Mucosa of descending colon (tissue), 3 donors: ENCODE results near the gene NHEJ1. TPM values are rescaled to one million over a fixed set of nuclear protein-coding genes. Genes with fewer than 3 reads are reported as not detected.

Experiments used
- ATAC-seq: fragments of 200-7000 bp; cut with Tn5 transposase; one replicate; pipeline ENCODE4 v1.9.1; 2020; ENCODE audit warnings: mild to moderate bottlenecking, moderate library complexity
- DNase-seq, 3 donors: peaks; one replicate each; pipeline ENCODE4 v3.0.0-alpha.2; 2020
- H3K36me3 ChIP-seq: fragments of 200-600 bp; one replicate; pipeline ENCODE4 v1.8.0; 2021; ENCODE audit warnings: low read depth, mild to moderate bottlenecking
- H3K4me1 ChIP-seq: fragments of 200-600 bp; one replicate; pipeline ENCODE4 v1.8.0; 2021; ENCODE audit warnings: low read depth, mild to moderate bottlenecking
- H3K4me3 ChIP-seq: fragments of 200-600 bp; one replicate; pipeline ENCODE4 v1.8.0; 2021; ENCODE audit warnings: mild to moderate bottlenecking
- H3K9me3 ChIP-seq: fragments of 200-600 bp; one replicate; pipeline ENCODE4 v1.8.0; 2021; ENCODE audit warnings: mild to moderate bottlenecking
- CTCF ChIP-seq: fragments of 200-600 bp; IDR thresholded peaks from one replicate; pipeline ENCODE4 v1.8.0; 2022; ENCODE audit warnings: antibody characterized with exemption, mild to moderate bottlenecking
- intact Hi-C, 2 donors: fragments of 100-400 bp; cut with DNase I in 1 of 2; cut with micrococcal nuclease in 1 of 2; formaldehyde crosslinking; loops; one replicate each; pipeline versions ENCODE4 v1.11.0 to v1.11.1; 2022; cut with DNase I, micrococcal nuclease
- total RNA-seq, 3 donors: library from RNA; stranded (reverse); fragmentation: NEBNext Ultra II Directional in 2 of 3; extraction: Animal tissue kit (Norgen Biotek cat#: 25700) in 2 of 3; gene quantifications; one replicate each; pipeline versions ENCODE4 v1.2.1 to v1.2.4, GENCODE V29; 2021 to 2023
- donor health status: DM: no; HTN: no; CAD: no; lungs with moderate emphysema.
- donor health status: DM: no; HTN: no; CAD: no.
- donor health status: DM: no; HTN: yes; CAD: no.

Gene NHEJ1
- total RNA-seq, 3 donors from 2014 or later: 31.9 to 63.6 (median 41.7) TPM

GRCh38 chr2:219123356-219124135 lies 37.1 kb downstream of the NHEJ1 start:
- TF ChIP-seq CTCF: no peak
- Histone ChIP-seq H3K36me3 (no peaks in the 10 kb centered on the region), H3K4me3 (no peak overlapping the region), H3K9me3 (no peaks in the 10 kb centered on the region), H3K4me1 (peaks cover 38% of the 10 kb centered on the region)
- intact Hi-C loops: no loop called here
- DNase-seq (peak; percentile 54 to 73 (median 58)), ATAC-seq (peak; percentile 58)

GRCh38 chr2:219122202-219122980 lies 38.2 kb downstream of the NHEJ1 start:
- ATAC-seq: no peak

GRCh38 chr2:219120082-219120481 lies 40.5 kb downstream of the NHEJ1 start:
- no peaks in the 10 kb centered on the region for H3K9me3 ChIP-seq
- no peak overlapping the region for H3K4me3 ChIP-seq
- DNase-seq (no peak), ATAC-seq (no peak)
- H3K4me1 ChIP-seq: peaks cover 61% of the 10 kb centered on the region
- no peak for TF ChIP-seq CTCF
- intact Hi-C loops: no loop called here
- no peaks in the 10 kb centered on the region for H3K36me3 ChIP-seq

More at GRCh38 chr2:219122202-219122980, 38.2 kb downstream of the NHEJ1 start:
- no peaks in the 10 kb centered on the region for H3K9me3 ChIP-seq
- no peak overlapping the region for H3K4me3 ChIP-seq
- no peaks in the 10 kb centered on the region for H3K36me3 ChIP-seq
- DNase-seq: no peak
- TF ChIP-seq CTCF: no peak
- H3K4me1 ChIP-seq: peaks cover 49% of the 10 kb centered on the region
- intact Hi-C loops: no loop called here

- TF ChIP-seq CTCF: peak; percentile 35
- H3K4me3 ChIP-seq: no peak overlapping the region
- no peaks in the 10 kb centered on the region for H3K9me3 ChIP-seq
- peak; percentile 57 to 90 (median 70) for DNase-seq
- no peaks in the 10 kb centered on the region for H3K36me3 ChIP-seq
- ATAC-seq: peak; percentile 13
- H3K4me1 ChIP-seq: peaks cover 63% of the 10 kb centered on the region
- intact Hi-C loops: loop anchor here in 1 of 2 donors (5.0 kb wide), 1 partner anchor 47 kb away; no protein-coding TSS in a partner anchor
Observed at GRCh38 chr2:219119422-219120043, 41.1 kb downstream of the NHEJ1 start.

- intact Hi-C loops: loop anchor here in 1 of 2 donors (5.0 kb wide), 1 partner anchor 46 kb away; no protein-coding TSS in a partner anchor
Observed at GRCh38 chr2:219118504-219118903, 42.1 kb downstream of the NHEJ1 start.

More at GRCh38 chr2:219118504-219118903, 42.1 kb downstream of the NHEJ1 start:
- H3K9me3 ChIP-seq: no peaks in the 10 kb centered on the region
- H3K4me3 ChIP-seq: no peak overlapping the region
- no peaks in the 10 kb centered on the region for H3K36me3 ChIP-seq
- ATAC-seq (peak; percentile 66), DNase-seq (peak; percentile 76 to 80 (median 77))
- H3K4me1 ChIP-seq: peaks cover 60% of the 10 kb centered on the region
- TF ChIP-seq CTCF: no peak
